SU-DHL-6 (cell line): ENCODE data around the gene AGBL2.

ENCODE experiments used
- EZH2phosphoT487 ChIP-seq: fragments of 200-600 bp; sonication (generic), shearing (Covaris generic); conservative IDR thresholded peaks from 2 replicates; pipeline ENCODE4 v1.6.1; 2018; ENCODE audit warnings: mild to moderate bottlenecking, antibody characterized with exemption, low read length, moderate library complexity, mixed read lengths
- TF ChIP-seq, protein P1 (sequence below): fragments of 200-600 bp; sonication (generic); IDR thresholded peaks from one replicate; pipeline ENCODE4 v1.5.1; 2017; ENCODE audit warnings: antibody characterized with exemption, mild to moderate bottlenecking, low read length, moderate library complexity; ENCODE audit not compliant: insufficient read depth, poor library complexity, severe bottlenecking

DNA sequence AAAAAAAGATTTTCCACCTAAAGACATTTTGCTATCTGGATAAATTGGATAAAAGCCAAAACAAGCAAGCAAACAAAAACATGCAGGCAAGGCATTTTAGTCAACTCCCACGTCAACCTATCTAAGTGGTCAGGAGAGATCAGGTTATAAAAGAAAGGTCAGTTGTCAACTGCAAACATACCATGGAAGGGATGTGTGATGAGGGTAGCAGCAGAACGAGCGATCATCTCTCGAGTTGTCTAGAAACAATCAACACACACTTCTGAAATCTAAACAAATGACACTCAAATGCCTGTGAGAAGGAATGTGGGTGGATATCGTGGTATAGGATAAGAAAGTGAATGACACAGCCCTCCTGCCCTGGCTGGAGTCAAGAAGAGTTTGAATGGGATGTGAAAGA lies 83.7 kb downstream of the AGBL2 start:
- no peak for TF ChIP-seq EZH2phosphoT487
- TF ChIP-seq, protein P1, sequence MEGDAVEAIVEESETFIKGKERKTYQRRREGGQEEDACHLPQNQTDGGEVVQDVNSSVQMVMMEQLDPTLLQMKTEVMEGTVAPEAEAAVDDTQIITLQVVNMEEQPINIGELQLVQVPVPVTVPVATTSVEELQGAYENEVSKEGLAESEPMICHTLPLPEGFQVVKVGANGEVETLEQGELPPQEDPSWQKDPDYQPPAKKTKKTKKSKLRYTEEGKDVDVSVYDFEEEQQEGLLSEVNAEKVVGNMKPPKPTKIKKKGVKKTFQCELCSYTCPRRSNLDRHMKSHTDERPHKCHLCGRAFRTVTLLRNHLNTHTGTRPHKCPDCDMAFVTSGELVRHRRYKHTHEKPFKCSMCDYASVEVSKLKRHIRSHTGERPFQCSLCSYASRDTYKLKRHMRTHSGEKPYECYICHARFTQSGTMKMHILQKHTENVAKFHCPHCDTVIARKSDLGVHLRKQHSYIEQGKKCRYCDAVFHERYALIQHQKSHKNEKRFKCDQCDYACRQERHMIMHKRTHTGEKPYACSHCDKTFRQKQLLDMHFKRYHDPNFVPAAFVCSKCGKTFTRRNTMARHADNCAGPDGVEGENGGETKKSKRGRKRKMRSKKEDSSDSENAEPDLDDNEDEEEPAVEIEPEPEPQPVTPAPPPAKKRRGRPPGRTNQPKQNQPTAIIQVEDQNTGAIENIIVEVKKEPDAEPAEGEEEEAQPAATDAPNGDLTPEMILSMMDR = no peak
